Activated CD4-positive, alpha-beta T cell treated with anti-CD3 and anti-CD28 coated beads for 1 hour (primary cell): Measurements from ENCODE around the gene EDIL3.
"Not testable (repeated sequence)": the region's sequence is repeated elsewhere in the genome, so short reads cannot be mapped to it uniquely, and the experiment has no call there.

Experiments
- DNase-seq: peaks from one replicate; pipeline ENCODE4 v3.0.0-alpha.2; 2020

Gene EDIL3

DNA sequence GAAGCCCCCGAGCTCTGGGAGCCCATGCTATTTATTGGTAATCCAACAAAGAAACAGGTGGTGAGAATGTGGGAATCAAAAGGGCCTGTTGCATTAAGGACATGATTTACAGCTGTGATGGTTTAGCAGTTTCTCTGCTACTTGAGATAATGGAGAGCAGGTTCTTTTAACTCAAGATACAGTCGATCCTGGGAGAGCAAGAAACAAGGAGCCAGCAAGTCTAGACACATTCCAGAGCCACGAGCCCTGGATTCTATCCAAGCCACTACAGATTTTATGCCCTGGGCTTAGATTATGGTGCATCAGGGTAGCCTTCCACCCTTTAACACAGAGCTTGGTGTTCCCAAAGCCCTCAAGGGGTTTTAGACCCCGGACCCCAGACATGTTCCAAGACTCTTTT is 87.0 kb downstream of the EDIL3 start:
- DNase-seq, result not testable (repeated sequence)

GRCh38 chr5:84292788-84293653 is 91.7 kb downstream of the EDIL3 start:
- no peak for DNase-seq

DNA sequence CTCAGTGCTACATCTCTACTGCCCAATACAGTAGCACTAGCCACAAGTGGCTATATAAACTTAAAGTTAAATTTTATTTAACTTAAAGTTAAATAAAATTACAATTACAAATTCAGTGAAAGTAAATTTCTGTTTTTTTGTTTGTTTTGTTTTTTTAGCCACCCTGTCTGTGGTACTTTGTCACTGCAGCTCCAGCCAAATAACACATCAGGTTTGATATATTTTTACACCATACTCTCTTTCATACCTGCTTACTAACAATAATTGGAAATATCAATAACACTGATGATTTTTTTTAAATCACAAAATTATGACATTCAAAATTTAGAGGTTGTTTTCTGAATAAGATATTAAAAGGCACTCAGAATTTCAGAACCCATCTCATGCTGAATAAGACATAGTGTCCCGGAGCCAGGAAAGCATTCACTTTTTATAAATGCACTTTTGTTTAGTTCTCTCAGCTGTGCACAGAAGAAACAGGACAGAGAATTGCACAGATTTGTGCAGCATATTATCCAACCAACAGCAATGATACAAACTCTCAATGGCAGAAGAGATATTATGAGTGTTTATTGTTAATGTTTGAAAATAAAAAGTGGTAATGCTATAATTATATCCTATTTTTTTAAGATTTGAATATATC is 92.6 kb downstream of the EDIL3 start:
- no peak for DNase-seq

- DNase-seq, result no peak
Measured at GRCh38 chr5:84290673-84291072, 94.0 kb downstream of the EDIL3 start.

GRCh38 chr5:84290161-84290560 is 94.5 kb downstream of the EDIL3 start:
- no peak for DNase-seq

- DNase-seq, result no peak
Measured at GRCh38 chr5:84287951-84288350, 96.7 kb downstream of the EDIL3 start.

- DNase-seq, result no peak
Measured at GRCh38 chr5:84286662-84287061, 98.0 kb downstream of the EDIL3 start.

DNA sequence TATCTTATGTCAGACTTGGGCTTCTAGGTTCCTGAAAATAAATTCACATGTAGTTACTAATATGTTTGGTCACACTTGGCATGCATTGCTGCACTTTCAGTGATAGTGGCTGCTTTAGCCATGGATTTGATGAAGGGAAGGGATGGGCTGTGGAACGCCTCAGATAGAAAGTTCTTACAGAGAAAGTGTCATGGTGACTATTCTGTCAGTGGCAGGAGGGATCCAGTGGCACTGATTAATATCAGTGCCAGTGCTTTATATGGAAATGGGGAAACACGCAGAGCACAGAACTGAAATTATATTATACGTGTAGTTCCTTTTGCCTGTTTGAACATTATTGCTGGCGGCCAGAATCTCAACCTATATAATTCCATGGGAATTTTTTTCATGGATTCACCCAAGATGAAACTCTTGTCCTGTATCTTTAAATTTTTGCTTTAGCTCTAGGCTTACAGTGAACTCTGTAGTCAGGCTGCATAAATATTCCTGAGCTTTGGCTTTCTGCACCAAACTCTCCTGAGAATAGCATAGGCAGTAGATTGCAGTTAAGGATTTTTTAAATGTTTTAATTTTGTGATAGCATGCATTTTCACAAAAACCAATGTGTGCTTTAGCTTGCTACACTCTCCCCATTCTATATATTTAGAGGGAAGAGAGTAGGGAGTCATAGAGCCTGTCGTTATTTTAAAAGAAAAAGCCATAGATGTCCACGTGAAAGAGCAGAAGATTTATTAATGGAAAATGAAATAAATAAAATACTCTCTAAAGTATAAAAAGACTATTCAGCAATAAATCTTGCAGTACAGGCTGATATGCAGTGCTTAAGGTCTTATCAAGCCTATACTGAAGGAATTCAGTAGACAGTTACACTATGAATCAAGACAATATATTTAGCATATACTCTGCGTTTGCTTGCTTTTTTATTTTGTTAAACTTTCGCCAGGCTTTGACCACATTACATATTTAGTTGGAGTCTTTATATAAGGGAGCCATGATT is 98.7 kb downstream of the EDIL3 start:
- no peak for DNase-seq

- DNase-seq, result no peak
Measured at GRCh38 chr5:84281383-84281782, 103.3 kb downstream of the EDIL3 start.

- no peak for DNase-seq
Measured at GRCh38 chr5:84279234-84279633, 105.4 kb downstream of the EDIL3 start.

DNA sequence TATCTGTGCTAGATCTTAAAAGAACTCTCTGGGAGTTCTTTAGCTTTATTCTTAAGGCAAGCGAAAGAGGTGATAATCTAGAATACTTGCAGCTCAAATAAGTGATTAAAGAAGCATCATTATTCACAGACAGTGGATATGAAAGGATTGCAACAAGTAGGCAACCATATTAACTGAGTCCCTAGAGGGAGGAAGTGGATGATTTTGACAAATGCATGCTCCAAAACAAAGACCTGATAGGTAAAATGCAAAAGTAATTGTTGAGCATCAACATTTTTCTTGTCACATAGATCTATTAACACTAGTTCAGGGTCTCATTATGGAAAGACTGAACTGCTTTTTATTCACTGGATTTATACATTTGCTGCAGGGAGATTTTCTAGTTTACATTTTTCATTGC is 109.1 kb downstream of the EDIL3 start:
- no peak for DNase-seq

GRCh38 chr5:84274585-84275468 is 109.9 kb downstream of the EDIL3 start:
- DNase-seq, result no peak

- DNase-seq, result no peak
Measured at GRCh38 chr5:84273517-84273883, 111.2 kb downstream of the EDIL3 start.

DNA sequence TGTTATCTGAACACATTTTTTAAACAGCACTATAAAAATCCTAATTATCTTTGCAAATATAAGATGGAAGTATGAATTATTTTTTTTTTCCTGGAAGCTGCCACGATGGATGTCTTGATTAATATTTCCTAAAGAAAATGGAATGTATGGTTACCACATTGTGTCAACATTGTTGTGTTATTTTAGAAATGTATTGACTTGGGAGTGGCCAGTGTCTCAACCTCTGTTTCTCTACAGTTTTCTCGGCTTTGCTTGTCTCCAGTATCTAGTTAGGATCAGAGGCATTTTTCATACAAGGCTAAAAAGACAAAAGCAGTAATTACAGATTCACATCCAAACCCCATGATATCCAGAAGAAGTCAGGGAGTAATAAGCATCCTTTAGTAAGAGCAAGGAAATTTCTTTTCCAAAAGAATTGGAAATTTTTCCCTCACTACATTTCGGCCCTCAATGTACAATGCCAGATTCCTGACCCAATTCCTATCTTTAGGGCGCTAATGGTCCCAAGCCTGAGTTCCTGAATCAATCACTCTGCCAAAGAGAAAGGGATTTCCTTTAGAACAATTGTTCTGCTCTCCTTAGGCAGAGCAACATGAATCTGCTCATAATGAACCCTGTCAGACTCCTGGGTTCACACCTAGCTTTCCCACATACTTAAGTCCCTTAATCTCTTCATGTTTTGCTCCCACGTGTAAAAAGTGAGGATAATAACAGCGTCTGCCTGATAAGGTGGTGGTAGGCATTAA is 111.7 kb downstream of the EDIL3 start:
- no peak for DNase-seq

- no peak for DNase-seq
Measured at GRCh38 chr5:84265739-84266550, 118.7 kb downstream of the EDIL3 start.

DNA sequence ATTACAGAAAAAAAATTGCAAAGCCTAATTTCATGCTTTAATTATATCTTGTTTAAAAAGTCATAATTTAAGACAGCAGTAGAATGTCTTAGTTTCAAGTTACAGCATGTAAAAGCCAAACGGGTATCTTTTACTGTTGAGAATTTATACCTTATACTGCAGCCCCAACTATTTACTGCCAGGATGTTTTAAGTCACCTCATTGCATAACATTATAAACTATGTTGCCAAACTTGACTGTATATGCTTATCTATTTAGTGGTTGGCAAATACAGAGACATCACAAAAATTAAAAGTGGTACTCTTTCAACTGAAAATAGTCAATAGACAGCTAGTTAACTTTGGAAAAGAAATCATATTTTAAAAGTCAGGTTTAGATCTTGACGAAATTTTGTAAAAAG is 119.5 kb downstream of the EDIL3 start:
- DNase-seq, result no peak

GRCh38 chr5:84260939-84261338 is 123.7 kb downstream of the EDIL3 start:
- no peak for DNase-seq

DNA sequence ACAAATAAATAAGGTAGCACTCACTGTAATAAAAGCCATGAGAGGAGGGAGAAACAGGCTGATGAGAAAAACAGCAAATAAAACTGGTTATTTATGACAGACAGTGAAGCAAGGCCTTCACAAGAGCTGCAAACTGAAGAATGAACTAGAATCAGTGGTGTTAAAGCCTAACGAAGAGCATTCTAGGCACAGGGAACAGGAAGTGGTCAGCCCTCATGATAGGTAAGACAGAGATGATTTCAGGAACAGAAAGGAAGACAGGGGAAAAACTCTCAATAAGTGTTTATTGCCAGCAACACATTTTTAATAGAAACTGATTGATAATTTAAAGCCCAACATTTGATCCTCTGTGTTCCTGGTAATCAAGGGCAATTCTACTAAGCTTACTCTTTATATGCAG is 124.5 kb downstream of the EDIL3 start:
- DNase-seq, result no peak

DNA sequence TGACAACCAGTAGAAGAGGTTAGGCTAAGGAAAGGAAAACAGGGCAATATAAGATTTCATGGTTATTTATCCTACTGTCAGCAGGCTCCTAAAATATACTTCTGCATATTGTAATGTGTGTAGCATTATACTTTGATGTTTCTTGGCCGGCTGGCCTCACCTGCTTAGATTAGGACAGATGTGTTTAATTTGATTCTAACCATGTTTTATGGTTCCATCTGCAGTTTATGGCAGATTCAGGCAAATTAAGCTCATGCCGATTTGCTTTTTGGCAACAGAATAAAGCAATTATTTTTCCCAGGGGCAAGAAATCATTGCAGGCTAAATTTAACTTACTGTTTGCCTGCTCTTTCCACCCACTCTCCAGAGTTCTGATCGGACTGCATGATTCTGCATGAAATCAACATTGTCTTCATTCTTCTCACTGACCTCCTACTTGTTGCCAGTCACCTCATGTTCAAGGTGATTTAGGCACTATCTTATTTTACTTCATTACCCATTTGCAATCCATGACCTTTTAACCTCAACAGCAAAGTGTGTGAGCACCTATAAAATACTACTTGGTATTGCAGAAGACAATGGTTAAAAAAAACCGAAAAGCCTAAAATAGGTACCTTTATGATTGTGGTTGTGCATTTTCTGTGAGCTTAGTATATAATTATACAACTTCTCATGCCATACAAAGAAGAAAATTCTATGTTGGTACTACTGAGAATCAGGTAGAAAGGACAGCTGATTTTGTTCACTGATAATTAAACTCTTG is 125.2 kb downstream of the EDIL3 start:
- no peak for DNase-seq

DNA sequence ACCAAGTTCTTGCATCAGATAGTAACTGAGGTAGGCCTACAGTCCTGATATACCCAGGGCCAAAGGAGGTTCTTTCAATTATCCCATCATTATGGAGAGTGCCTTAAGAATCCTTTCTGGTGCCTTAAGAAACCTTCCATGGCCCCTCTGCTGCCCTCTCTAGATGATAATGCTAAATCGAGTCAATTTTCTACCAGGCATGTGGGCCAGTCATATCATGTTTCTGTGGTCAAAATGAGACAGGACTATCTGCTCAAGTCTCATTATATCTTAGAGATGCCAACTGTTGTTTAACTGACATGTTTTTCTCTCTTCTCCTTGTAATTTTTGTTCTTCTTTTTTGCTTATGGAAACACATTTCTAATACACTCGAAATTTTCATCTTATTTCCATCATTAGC is 127.6 kb downstream of the EDIL3 start:
- no peak for DNase-seq
